SHP77 treated with DMSO at 0.1 percent for 48 hours (cell line): ENCODE results near the gene ANHX.
"Not testable (repeated sequence)": the region's sequence is repeated elsewhere in the genome, so short reads cannot be mapped to it uniquely, and the experiment has no call there.

Experiments
- DNase-seq: peaks from one replicate; lab custom pipeline; 2025; lab: John Stamatoyannopoulos, UW

ANHX gene

GRCh38 chr12:133235401-133236112 is at the start of gene ANHX:
Gene ANHX (minus strand): TSS chr12:133235877. CDS start chr12:133234356, 1,521 bp downstream.
- no peak for DNase-seq

DNA sequence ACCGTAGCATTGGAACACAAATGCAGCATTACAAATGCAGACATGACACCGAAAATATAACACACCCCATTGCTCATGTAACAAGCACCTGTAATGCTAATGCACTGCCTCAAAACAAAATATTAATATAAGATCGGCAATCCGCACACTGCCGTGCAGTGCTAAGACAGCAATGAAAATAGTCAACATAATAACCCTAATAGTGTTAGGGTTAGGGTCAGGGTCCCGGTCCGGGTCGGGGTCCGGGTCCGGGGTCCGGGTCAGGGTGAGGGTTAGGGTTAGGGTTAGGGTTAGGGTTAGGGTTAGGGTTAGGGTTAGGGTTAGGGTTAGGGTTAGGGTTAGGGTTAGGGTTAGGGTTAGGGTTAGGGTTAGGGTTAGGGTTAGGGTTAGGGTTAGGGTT is 29.0 kb upstream of the ANHX start:
- DNase-seq = not testable (repeated sequence)

- no peak for DNase-seq
These were observed 28.5 kb upstream of the ANHX start for GRCh38 chr12:133264173-133264572.

- DNase-seq = no peak
These were observed 20.6 kb upstream of the ANHX start for GRCh38 chr12:133256321-133256720.

GRCh38 chr12:133255833-133256232 is 20.2 kb upstream of the ANHX start:
- not testable (repeated sequence) for DNase-seq

DNA sequence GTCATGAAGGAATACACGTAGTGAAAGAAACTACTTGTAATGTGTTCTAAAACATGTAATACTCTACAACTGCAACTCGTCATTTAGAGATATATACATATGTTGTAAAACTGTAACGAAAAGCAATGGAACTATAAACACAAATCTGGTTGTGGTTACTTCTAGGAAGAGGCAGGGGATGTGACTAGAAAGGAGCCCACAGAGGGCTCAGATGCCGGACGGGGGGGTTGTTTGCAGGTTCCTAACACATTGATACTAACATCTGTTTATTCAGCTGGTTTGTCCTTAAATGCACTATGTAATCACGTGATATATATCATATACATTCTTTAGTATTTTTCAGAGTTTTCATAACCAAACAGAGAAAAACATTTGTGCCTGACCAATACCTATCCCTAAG is 16.1 kb upstream of the ANHX start:
- DNase-seq = no peak

- DNase-seq = no peak
These were observed 879 bp upstream of the ANHX start for GRCh38 chr12:133236556-133236955.

GRCh38 chr12:133236144-133236543 is 467 bp upstream of the ANHX start:
- DNase-seq = no peak

DNA sequence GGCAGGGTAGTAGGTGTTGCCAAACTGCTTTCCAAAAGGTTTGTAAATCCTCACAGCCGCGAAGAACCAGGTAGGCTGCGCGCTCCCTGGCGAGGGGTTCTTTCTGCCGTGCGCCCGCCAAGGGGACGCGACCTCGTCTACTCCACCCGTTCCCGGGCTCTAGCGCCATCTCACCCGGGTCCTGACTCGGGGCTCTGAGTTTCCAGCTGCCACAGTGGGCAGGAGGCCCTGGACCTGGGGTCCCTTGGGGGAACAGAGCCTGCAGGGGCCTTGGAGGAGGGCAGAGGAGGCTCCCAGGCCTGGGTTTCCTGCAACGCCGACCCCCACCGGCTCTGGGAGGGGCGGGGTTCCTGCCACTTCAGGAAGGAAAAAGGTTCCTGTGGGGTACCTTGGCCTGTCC is 706 bp downstream of the ANHX start:
- DNase-seq = no peak

GRCh38 chr12:133233993-133234564 is 1.6 kb downstream of the ANHX start:
- no peak for DNase-seq

DNA sequence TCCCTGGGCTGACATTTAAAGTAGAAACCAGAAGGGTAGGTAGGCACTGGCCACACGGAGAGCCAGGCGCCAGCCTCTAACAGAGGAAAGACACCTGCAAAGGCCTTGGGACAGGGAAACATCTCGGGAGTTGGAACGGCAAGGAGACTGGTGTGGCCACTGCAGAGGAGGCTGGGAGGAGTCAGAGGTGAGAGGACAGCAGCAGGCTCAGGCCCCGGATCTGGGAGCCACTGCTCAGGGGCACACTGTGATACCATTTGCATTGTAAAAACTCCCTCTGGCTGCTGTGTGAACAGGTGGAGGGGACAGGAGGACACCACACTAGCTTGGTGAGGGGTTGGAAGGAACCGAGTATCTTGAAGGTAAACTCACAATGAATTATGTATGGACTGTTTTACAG is 2.7 kb downstream of the ANHX start:
- DNase-seq = no peak

- DNase-seq = no peak
These were observed 4.7 kb downstream of the ANHX start for GRCh38 chr12:133231001-133231400.

DNA sequence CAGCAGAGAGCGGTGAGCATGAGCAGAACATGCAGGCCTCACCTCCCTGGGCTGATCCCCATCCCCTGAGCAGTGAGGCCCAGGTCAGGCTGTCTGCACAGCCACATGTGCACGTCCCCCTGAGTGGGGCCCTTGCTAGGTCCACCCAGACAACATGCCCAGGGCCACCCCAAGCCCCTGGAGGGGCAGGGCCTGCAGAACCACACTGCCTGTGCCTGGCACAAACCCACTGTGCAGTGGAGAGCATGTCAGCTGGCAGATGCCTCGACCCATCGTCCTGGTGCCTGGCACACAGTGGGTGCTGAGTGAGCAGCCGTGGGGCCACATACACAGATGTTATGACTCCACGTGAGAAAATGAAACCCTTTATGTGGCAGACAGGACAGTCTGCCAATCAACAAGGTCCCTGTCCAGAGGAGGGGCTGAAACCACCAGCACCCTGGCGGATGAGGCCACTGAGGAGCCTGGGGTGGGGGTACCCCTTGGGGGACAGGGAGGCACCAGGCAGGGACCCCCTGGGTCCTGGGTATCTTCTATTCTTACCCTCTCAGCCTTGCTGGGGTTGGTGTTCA is 8.3 kb downstream of the ANHX start:
- DNase-seq = no peak

DNA sequence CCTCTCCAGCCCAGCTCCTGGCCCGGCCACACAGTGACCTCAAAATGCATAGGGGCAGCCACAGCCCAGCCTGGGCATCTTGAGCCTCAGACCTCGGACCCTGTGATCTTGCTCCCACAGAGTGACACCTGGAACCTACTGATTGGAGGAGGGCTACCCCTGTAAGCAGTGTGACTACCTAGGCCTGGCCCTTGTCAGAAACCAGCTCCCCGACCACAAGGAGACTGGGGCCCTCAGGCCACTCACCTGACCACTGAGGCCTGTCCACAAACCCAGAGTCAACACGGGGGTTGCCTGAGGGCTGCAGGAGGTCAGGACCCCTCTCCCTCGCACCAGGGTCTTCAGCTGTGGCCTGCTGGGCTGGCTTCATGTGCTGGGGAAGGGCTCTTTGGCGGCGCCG is 9.0 kb downstream of the ANHX start:
- no peak for DNase-seq

- DNase-seq = no peak
These were observed 10.2 kb downstream of the ANHX start for GRCh38 chr12:133225527-133225926.

DNA sequence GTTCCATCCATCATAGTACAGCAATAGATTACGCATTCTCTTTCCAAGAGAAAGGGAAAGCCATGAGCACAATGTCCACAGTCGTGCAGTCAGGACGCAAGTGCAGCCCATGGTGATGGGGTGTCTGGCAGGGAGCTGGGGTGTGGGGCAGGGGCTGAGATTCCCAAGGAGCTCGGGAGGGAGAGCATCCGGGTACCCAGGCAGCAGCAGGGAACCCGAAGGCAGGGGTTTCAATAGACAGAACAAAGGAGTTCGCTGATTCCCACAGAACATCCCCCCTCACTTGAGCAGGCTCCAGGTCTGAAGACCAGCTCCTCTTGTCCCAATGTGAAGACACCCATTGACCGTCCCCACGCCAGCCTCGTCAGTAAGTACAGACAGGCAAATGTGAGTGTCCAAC is 13.5 kb downstream of the ANHX start:
- DNase-seq = no peak

DNA sequence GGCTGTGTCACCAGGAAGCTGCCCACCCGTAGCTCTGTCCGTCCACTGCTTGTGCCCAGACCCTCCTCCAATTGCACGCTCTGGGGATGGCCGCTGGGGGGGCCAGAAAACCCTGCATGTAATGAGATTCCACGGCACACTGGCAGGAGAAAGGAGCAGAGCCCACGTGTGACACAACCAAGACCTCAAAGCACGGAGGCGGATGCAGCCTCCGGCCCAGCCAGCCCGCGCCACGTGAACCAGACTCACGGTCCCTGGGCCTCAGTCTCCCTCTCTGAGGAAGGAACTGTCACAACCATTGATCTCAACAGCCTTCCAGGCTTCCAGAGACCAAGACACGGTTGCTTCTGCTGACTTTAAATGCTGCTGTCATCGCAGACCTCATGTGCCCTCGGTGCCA is 14.4 kb downstream of the ANHX start:
- DNase-seq = no peak

- DNase-seq = no peak
These were observed 15.2 kb downstream of the ANHX start for GRCh38 chr12:133220521-133220920.

DNA sequence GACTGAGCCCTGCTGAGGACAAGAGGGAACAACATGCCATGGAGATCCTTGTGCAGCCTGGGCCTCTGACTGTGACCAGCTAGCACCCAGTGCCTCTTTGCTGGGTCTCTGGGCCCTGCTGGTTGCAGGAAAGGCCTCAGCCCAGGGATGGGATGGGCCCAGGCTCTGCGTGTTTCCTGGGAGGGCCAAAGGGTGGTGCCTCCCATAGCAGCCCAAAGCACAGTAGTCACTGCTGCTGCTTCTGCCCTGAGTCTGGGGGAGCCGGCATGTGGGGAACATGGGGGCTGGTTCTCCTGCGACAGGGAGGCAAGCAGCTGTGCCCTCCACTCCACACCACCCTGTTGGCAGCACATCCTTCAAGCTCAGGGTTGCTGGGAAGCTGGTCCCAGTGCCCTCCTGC is 18.5 kb downstream of the ANHX start:
- no peak for DNase-seq

DNA sequence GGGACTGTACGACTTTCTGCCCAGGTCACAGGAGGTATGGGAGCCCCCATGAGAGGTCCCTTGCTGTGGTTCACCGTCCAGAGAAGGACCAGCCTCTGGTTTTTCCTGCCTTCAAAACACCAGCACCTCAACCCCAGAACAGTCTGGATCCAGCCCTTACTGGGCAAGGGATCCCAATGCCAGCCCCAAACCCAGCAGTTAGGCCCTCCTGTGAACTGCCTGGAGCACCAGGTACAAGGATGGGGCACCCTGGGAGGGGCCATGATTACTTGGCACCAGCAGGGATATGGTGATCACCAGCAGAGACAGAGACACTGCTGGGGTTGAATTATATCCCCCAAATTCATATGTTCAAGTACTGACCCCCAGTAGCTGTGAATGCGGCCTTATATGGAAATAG is 20.0 kb downstream of the ANHX start:
- DNase-seq = no peak

DNA sequence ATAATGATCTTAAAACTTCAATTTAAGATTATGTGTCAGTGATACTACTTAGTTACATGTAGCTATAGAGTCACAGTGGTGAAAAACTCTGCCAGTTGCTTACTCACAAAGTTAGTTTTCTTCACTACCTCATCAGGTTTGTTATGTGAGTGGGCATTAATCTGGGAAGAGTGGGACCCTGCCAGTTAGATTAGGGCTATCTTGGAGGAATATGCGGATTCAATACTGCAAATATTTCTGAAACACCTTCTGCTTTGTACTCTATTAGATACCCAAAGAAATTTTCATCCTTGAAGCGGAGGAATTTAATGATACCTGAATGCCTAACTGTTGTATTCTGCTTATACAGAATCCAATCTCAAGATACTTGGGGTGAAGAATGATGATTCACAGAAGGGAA is 29.3 kb downstream of the ANHX start:
- DNase-seq = no peak

GRCh38 chr12:133204264-133204603 is 31.4 kb downstream of the ANHX start:
- DNase-seq = no peak

DNA sequence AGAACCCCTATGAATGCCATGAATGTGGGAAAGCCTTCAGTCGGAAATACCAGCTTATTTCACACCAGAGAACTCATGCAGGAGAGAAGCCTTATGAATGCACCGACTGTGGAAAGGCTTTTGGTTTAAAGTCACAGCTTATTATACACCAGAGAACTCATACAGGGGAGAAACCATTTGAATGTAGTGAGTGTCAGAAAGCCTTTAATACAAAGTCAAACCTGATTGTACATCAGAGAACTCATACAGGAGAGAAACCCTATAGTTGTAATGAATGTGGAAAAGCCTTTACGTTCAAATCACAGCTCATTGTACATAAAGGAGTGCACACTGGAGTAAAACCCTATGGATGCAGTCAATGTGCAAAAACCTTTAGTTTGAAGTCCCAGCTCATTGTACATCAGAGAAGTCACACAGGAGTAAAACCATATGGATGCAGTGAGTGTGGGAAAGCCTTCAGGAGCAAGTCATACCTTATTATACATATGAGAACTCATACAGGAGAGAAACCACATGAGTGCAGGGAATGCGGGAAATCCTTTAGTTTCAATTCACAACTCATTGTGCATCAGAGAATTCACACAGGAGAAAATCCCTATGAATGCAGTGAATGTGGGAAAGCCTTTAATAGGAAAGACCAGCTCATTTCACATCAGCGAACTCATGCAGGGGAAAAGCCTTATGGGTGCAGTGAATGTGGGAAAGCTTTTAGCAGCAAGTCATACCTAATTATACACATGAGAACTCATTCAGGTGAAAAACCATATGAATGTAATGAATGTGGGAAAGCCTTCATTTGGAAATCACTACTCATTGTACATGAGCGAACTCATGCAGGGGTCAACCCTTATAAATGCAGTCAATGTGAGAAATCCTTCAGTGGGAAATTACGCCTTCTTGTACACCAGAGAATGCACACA is 32.1 kb downstream of the ANHX start:
- DNase-seq = no peak
